HepG2 (cell line): ENCODE measurements around the gene EPB41L4A. TPM values are rescaled to one million over a fixed set of nuclear protein-coding genes. Genes with fewer than 3 reads are reported as not detected.

Experiments
- ATAC-seq: fragments of 200-7000 bp; cut with Tn5 transposase; 3 replicates; pipeline ENCODE4 v1.9.1; 2020; ENCODE audit warnings: mild to moderate bottlenecking, moderate library complexity
- BruUV-seq: library from RNA; stranded (reverse); fragments of 400-500 nt; replicated peaks from 2 replicates; lab custom pipeline; 2021; lab: Mats Ljungman, UMichigan
- CTCF ChIA-PET: fragments of 300-600 bp; formaldehyde crosslinking; extraction: SDS; loops from one replicate; lab custom pipeline; 2021; ENCODE audit warnings: low total read pairs, inconsistent platforms, low intra/inter-chr PET ratio; lab: Yijun Ruan, JAX
- POLR2A ChIA-PET: fragments of 350-600 bp; sonication (Branson Sonifier 250); formaldehyde crosslinking; loops from one replicate; lab custom pipeline; 2020; ENCODE audit warnings: antibody characterized with exemption, inconsistent platforms; lab: Yijun Ruan, JAX
- DNase-seq: peaks from one replicate; pipeline ENCODE4 v3.0.0-alpha.2; 2015; ENCODE audit warnings: low spot score
- FAIRE-seq: peaks from 3 replicates; lab custom pipeline; 2011; peaks lifted over from hg19 to GRCh38; lab: Jason Lieb, UNC
- H2AFZ ChIP-seq: one replicate; pipeline ENCODE4 v1.6.1; 2011; ENCODE audit warnings: low read length, inconsistent platforms
- H3K27ac ChIP-seq: fragments of 300-600 bp; 3 replicates; pipeline ENCODE4 v1.8.0; 2011; ENCODE audit warnings: mixed run types, mild to moderate bottlenecking, mixed read lengths, low read length, inconsistent platforms; ENCODE audit not compliant: insufficient read depth; ENCODE audit errors: extremely low read length
- H3K27me3 ChIP-seq, 2 experiments: fragments of 200-600 bp in 1 of 2; 2 replicates in 1 of 2; 3 replicates in 1 of 2; pipeline versions ENCODE4 v1.6.0 to v1.8.0; 2011; ENCODE audit warnings: low read length in 2 of 2, mild to moderate bottlenecking in 2 of 2, moderate library complexity in 2 of 2, inconsistent platforms in 1 of 2; ENCODE audit not compliant: insufficient read depth in 2 of 2, control insufficient read depth in 1 of 2
- H3K36me3 ChIP-seq, 2 experiments: fragments of 200-600 bp in 1 of 2; replicated peaks in 1 of 2; 2 replicates in 1 of 2; 3 replicates in 1 of 2; pipeline versions ENCODE4 v1.5.1 to v1.8.0; 2011; ENCODE audit warnings: low read length in 2 of 2, inconsistent platforms in 1 of 2; ENCODE audit not compliant: insufficient read depth in 2 of 2, control insufficient read depth in 1 of 2
- H3K4me1 ChIP-seq: 2 replicates; pipeline ENCODE4 v1.5.1; 2012; ENCODE audit warnings: low read length, inconsistent platforms; ENCODE audit not compliant: insufficient read depth
- H3K4me2 ChIP-seq: 2 replicates; pipeline ENCODE4 v1.6.0; 2011; ENCODE audit warnings: low read depth, low read length, inconsistent platforms
- H3K4me3 ChIP-seq, 3 experiments: fragments of 200-600 bp in 1 of 3; sonication (generic), shearing (Covaris generic) in 1 of 3; replicated peaks in 1 of 3; 2 replicates each; pipeline ENCODE4 v1.5.1; 2011 to 2016; ENCODE audit warnings: low read length in 3 of 3, inconsistent platforms in 2 of 3, low read depth in 2 of 3, mild to moderate bottlenecking in 2 of 3, control low read depth in 1 of 3, mixed read lengths in 1 of 3; ENCODE audit not compliant: insufficient read depth in 1 of 3
- H3K79me2 ChIP-seq: one replicate; pipeline ENCODE4 v1.6.1; 2011; ENCODE audit warnings: low read length, inconsistent platforms; ENCODE audit not compliant: insufficient read depth
- H3K9ac ChIP-seq: 2 replicates; pipeline ENCODE4 v1.6.0; 2011; ENCODE audit warnings: mild to moderate bottlenecking, low read depth, low read length, inconsistent platforms; ENCODE audit not compliant: insufficient read depth
- H3K9me3 ChIP-seq: 2 replicates; pipeline ENCODE4 v1.5.1; 2012; ENCODE audit warnings: mild to moderate bottlenecking, low read length
- H4K20me1 ChIP-seq: 2 replicates; pipeline ENCODE4 v1.6.0; 2011; ENCODE audit warnings: inconsistent platforms, mild to moderate bottlenecking, low read length, moderate library complexity; ENCODE audit not compliant: insufficient read depth
- GATAD2A ChIP-seq: IDR thresholded peaks from 2 replicates; pipeline ENCODE4 v1.6.1; 2016
- HNF1A ChIP-seq, 2 experiments: sonication (generic) in 1 of 2; formaldehyde crosslinking in 1 of 2; IDR thresholded peaks; 2 replicates each; pipeline versions ENCODE4 v1.4.0 to v1.6.1; 2016 to 2020; ENCODE audit warnings: borderline replicate concordance in 1 of 2, low read depth in 1 of 2, mild to moderate bottlenecking in 1 of 2, missing genetic modification reagents in 1 of 2
- MYNN ChIP-seq: sonication (generic); formaldehyde crosslinking; IDR thresholded peaks from 2 replicates; pipeline ENCODE4 v1.4.0; 2020; ENCODE audit warnings: mild to moderate bottlenecking, low read depth, missing genetic modification reagents
- NFE2L1 ChIP-seq: sonication (generic); formaldehyde crosslinking; IDR thresholded peaks from 2 replicates; pipeline ENCODE4 v1.4.0; 2020; ENCODE audit warnings: missing genetic modification reagents, mild to moderate bottlenecking, borderline replicate concordance
- RFX1 ChIP-seq: fragments of 450-650 bp; IDR thresholded peaks from 2 replicates; pipeline ENCODE4 v1.6.1; 2017
- SALL2 ChIP-seq: sonication (generic); formaldehyde crosslinking; IDR thresholded peaks from 2 replicates; pipeline ENCODE4 v1.8.1; 2023; ENCODE audit warnings: mild to moderate bottlenecking, missing genetic modification reagents, inconsistent platforms
- TARDBP ChIP-seq: sonication (generic); formaldehyde crosslinking; IDR thresholded peaks from 2 replicates; pipeline ENCODE4 v1.8.0; 2022; ENCODE audit warnings: mild to moderate bottlenecking, missing genetic modification reagents
- ZBTB37 ChIP-seq: sonication (generic); formaldehyde crosslinking; IDR thresholded peaks from 2 replicates; pipeline ENCODE4 v1.4.0; 2020; ENCODE audit warnings: mild to moderate bottlenecking, missing genetic modification reagents
- ZIK1 ChIP-seq: sonication (generic); formaldehyde crosslinking; IDR thresholded peaks from 2 replicates; pipeline ENCODE4 v1.5.0; 2020; ENCODE audit warnings: mild to moderate bottlenecking, low read depth, missing genetic modification reagents, borderline replicate concordance
- ZNF225 ChIP-seq: sonication (generic); formaldehyde crosslinking; IDR thresholded peaks from 2 replicates; pipeline ENCODE4 v1.4.0; 2020; ENCODE audit warnings: mild to moderate bottlenecking, missing genetic modification reagents
- ZNF367 ChIP-seq: sonication (generic); formaldehyde crosslinking; IDR thresholded peaks from 2 replicates; pipeline ENCODE4 v1.4.0; 2020; ENCODE audit warnings: missing genetic modification reagents, borderline replicate concordance
- ZNF549 ChIP-seq: sonication (generic); formaldehyde crosslinking; IDR thresholded peaks from 2 replicates; pipeline ENCODE4 v1.5.0; 2020; ENCODE audit warnings: missing genetic modification reagents
- ZNF607 ChIP-seq: sonication (generic); formaldehyde crosslinking; IDR thresholded peaks from 2 replicates; pipeline ENCODE4 v1.5.1; 2020; ENCODE audit warnings: missing genetic modification reagents, mild to moderate bottlenecking, borderline replicate concordance
- ZNF841 ChIP-seq: sonication (generic); formaldehyde crosslinking; IDR thresholded peaks from 2 replicates; pipeline ENCODE4 v1.8.1; 2023; ENCODE audit warnings: missing genetic modification reagents, borderline replicate concordance
- WGBS: methylation state at CpG from one replicate; pipeline ENCODE4 v1.1.6; 2017; ENCODE audit warnings: low lambda C conversion rate; 5-methylcytosine and 5-hydroxymethylcytosine counted together
- in situ Hi-C: cut with HindIII; loops from 2 replicates; pipeline ENCODE4 v1.10.0; 2017; ENCODE audit warnings: low pct_unique_long_range_greater_than_20kb; ENCODE audit not compliant: extremely low pct_ligation_motif_present
- intact Hi-C: fragments of 100-400 bp; cut with micrococcal nuclease; formaldehyde crosslinking; loops from one replicate; pipeline ENCODE4 v1.10.0; 2022; ENCODE audit not compliant: unreplicated experiment
- polyA plus RNA-seq, 8 experiments: library from polyadenylated mRNA; depleted of rRNA in 3 of 8; stranded (reverse) in 7 of 8; unstranded in 1 of 8; fragments of >200 nt; fragmentation: Illumina TruSeq in 4 of 8; extraction: Trizol in 4 of 8; gene quantifications; 2 replicates each; pipeline versions ENCODE4 v1.2.1 to v1.2.3, GENCODE V29; 2011 to 2016; ENCODE audit warnings: low read depth in 4 of 8, missing spikeins in 1 of 8, mixed read lengths in 1 of 8; ENCODE audit not compliant: insufficient read depth in 1 of 8
- total RNA-seq, 5 experiments: library from RNA; depleted of rRNA; stranded (reverse); fragments of >200 nt; fragmentation: Illumina TruSeq; extraction: Trizol; gene quantifications; 2 replicates each; pipeline ENCODE4 v1.2.3, GENCODE V29; 2016; ENCODE audit warnings: low read depth in 1 of 5
- TF ChIP-seq, protein P1 (sequence below): sonication (generic); formaldehyde crosslinking; conservative IDR thresholded peaks from 2 replicates; pipeline ENCODE4 v1.8.0; 2022; ENCODE audit warnings: mild to moderate bottlenecking, moderate library complexity, missing genetic modification reagents

EPB41L4A gene
- total and polyA plus RNA-seq, 2 of the 13 experiments (the other 11 are each of a cell fraction or from before 2014, with no cell fraction given) = 0.07 TPM; not detected in 1

GRCh38 chr5:112419986-112420864 is 1.1 kb upstream of the EPB41L4A start:
- no peak overlapping the region for H3K27ac ChIP-seq
- peak; percentile 99 for ATAC-seq
- WGBS = 5% methylated on average over 19 of the region's 64 CpGs
- no peaks in the 10 kb centered on the region for H3K36me3 ChIP-seq
- H2AFZ ChIP-seq = no peak overlapping the region
- peak overlapping the region; percentile 91 for H3K4me2 ChIP-seq
- peak; percentile 41 for DNase-seq
- H3K4me3 ChIP-seq = peak overlapping the region; percentile 42 to 79 (median 75)
- no TSS peak for BruUV-seq
- POLR2A ChIA-PET = interaction anchor here (1.1 kb wide), 1 partner anchor 259 kb away, joined by 3 read pairs; no protein-coding TSS in a partner anchor
- in situ Hi-C loops (loop anchor here (10.0 kb wide), 2 partner anchors 205 to 235 kb away; no protein-coding TSS in a partner anchor), intact Hi-C loops (loop anchor here (1.0 kb wide), 2 partner anchors 210 to 244 kb away; no protein-coding TSS in a partner anchor)
- no peaks in the 10 kb centered on the region for H3K79me2 ChIP-seq
- no peak overlapping the region for H3K9ac ChIP-seq
- no peaks in the 10 kb centered on the region for H3K9me3 ChIP-seq
- no peaks in the 10 kb centered on the region for H4K20me1 ChIP-seq
- H3K27me3 ChIP-seq = peaks cover 4 to 30% of the 10 kb centered on the region in 2 experiments; a peak in 4 of 5 replicates
- FAIRE-seq = no peak
- CTCF ChIA-PET = interaction anchor here (1.0 to 2.7 kb wide), 4 partner anchors 182 to 245 kb away, joined by 3 to 13 read pairs (median 8); no protein-coding TSS in a partner anchor
- H3K4me1 ChIP-seq = 0 out of 2 replicates have a peak, but pooled peaks cover 5% of the 10 kb centered on the region
- TF ChIP-seq ZNF607 (CRISPR knock-in tag) (no peak), ZNF841 (CRISPR knock-in tag) (no peak), RFX1 (no peak), ZNF225 (CRISPR knock-in tag) (no peak), HNF1A (IDR thresholded peaks at IDR 0.05; ENCODE audit: low read depth) (no peak), HNF1A (CRISPR knock-in tag; IDR thresholded peaks at IDR 0.05; ENCODE audit: borderline replicate concordance) (peak; percentile 27; the same call in 1 of the 2 replicates), MYNN (no peak), GATAD2A (CRISPR knock-in tag) (0 out of 2 replicates have a peak, but pooled peaks have one; percentile 34), ZNF549 (CRISPR knock-in tag) (no peak), SALL2 (CRISPR knock-in tag) (peak; percentile 37; the same call in 1 of the 2 replicates), ZNF367 (no peak; the same call in 1 of the 2 replicates), ZIK1 (CRISPR knock-in tag) (peak; percentile 29; the same call in 1 of the 2 replicates), ZBTB37 (no peak), NFE2L1 (CRISPR knock-in tag) (no peak), TARDBP (CRISPR knock-in tag) (peak; percentile 49; the same call in 1 of the 2 replicates)
- TF ChIP-seq, protein P1, sequence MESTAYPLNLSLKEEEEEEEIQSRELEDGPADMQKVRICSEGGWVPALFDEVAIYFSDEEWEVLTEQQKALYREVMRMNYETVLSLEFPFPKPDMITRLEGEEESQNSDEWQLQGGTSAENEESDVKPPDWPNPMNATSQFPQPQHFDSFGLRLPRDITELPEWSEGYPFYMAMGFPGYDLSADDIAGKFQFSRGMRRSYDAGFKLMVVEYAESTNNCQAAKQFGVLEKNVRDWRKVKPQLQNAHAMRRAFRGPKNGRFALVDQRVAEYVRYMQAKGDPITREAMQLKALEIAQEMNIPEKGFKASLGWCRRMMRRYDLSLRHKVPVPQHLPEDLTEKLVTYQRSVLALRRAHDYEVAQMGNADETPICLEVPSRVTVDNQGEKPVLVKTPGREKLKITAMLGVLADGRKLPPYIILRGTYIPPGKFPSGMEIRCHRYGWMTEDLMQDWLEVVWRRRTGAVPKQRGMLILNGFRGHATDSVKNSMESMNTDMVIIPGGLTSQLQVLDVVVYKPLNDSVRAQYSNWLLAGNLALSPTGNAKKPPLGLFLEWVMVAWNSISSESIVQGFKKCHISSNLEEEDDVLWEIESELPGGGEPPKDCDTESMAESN (CRISPR knock-in tag) = no peak
